Nephron progenitor cell (in vitro differentiated cells): ENCODE measurements around the gene TMEM243.

ENCODE experiments used
- DNase-seq: peaks from one replicate; pipeline ENCODE4 v3.0.0; 2021
- H3K27ac Mint-ChIP-seq: 2 replicates; pipeline ENCODE4 v1.8.0; 2021; ENCODE audit warnings: mild to moderate bottlenecking, moderate library complexity, mixed read lengths
- H3K27me3 Mint-ChIP-seq: 2 replicates; pipeline ENCODE4 v1.8.0; 2021; ENCODE audit warnings: mild to moderate bottlenecking, low read depth, mixed read lengths; ENCODE audit not compliant: poor library complexity
- H3K36me3 Mint-ChIP-seq: 2 replicates; pipeline ENCODE4 v1.8.0; 2021; ENCODE audit warnings: low read depth, mixed read lengths
- H3K4me1 Mint-ChIP-seq: 2 replicates; pipeline ENCODE4 v1.8.0; 2021; ENCODE audit warnings: mixed read lengths
- H3K4me3 Mint-ChIP-seq: 2 replicates; pipeline ENCODE4 v1.8.0; 2021; ENCODE audit warnings: mild to moderate bottlenecking, moderate library complexity, mixed read lengths
- H3K9me3 Mint-ChIP-seq: 2 replicates; pipeline ENCODE4 v1.8.0; 2021; ENCODE audit warnings: mild to moderate bottlenecking, moderate library complexity, mixed read lengths
- TF ChIP-seq, protein P1 (sequence below): fragments of 200-600 bp; sonication (generic); IDR thresholded peaks from 2 replicates; pipeline ENCODE4 v1.5.0; 2021; ENCODE audit warnings: antibody characterized with exemption

Gene TMEM243

GRCh38 chr7:87178320-87178719 lies 41.2 kb downstream of the TMEM243 start:
- TF ChIP-seq, protein P1, sequence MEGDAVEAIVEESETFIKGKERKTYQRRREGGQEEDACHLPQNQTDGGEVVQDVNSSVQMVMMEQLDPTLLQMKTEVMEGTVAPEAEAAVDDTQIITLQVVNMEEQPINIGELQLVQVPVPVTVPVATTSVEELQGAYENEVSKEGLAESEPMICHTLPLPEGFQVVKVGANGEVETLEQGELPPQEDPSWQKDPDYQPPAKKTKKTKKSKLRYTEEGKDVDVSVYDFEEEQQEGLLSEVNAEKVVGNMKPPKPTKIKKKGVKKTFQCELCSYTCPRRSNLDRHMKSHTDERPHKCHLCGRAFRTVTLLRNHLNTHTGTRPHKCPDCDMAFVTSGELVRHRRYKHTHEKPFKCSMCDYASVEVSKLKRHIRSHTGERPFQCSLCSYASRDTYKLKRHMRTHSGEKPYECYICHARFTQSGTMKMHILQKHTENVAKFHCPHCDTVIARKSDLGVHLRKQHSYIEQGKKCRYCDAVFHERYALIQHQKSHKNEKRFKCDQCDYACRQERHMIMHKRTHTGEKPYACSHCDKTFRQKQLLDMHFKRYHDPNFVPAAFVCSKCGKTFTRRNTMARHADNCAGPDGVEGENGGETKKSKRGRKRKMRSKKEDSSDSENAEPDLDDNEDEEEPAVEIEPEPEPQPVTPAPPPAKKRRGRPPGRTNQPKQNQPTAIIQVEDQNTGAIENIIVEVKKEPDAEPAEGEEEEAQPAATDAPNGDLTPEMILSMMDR, result no peak
- Mint-ChIP-seq H3K27ac (no peak overlapping the region), H3K4me1 (no peaks in the 10 kb centered on the region), H3K4me3 (no peak overlapping the region), H3K36me3 (peaks cover 59% of the 10 kb centered on the region), H3K9me3 (no peaks in the 10 kb centered on the region), H3K27me3 (no peaks in the 10 kb centered on the region)
- DNase-seq, result no peak

DNA sequence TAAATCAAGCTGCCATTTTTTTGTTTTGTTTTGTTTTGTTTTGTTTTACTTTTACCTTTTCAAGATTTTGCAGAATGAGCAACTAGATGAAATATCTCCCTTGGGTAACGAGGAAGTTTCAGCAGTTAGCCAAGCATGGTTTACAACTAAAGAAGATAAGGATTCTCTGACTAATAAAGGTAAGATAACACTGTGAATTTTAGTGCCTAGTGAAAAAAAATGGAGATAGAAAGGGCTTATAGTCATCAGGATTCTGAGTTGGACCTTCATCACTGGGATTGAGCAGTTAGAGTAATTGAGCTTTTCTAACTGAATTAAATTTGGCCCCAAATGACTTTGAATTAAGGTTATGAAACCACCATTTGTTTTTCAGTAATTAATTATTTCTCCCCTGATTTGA lies 46.1 kb downstream of the TMEM243 start:
- no peak for DNase-seq
- Mint-ChIP-seq H3K27ac (peak overlapping the region; percentile 81), H3K4me3 (no peak overlapping the region), H3K9me3 (no peaks in the 10 kb centered on the region), H3K36me3 (peaks cover 63% of the 10 kb centered on the region), H3K27me3 (no peaks in the 10 kb centered on the region), H3K4me1 (peaks cover 19% of the 10 kb centered on the region)
- TF ChIP-seq, protein P1, result no peak

DNA sequence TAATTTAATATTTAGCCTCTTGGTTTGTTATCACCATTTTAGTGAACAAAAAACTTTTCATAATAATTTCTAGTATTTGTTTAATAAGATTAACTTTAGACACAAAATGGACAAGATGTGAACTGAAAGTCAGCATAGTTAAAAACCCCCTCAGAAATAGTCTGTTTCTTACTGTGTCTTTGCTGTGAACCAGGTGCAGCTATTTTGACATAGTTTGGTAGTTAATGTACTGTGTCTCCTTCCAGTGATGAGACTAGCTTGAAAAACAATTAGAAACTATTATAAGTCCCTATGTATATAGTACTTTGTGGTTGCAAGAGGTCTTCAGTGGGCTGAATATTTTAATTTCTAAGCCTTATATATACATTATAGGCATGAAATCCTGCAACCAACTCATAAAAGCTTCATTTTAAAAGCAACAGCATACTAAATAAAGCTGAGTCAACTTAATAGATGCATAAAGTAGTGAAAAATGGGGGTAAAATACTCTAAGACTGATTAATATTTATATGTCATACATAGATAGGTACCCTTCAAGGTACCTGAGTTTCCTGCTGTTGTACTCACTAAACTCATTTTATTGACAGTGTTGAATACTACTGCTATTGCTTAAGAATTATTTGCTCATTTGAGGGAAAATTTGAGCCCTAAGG lies 48.1 kb downstream of the TMEM243 start:
- H3K4me3 Mint-ChIP-seq, result no peak overlapping the region
- H3K27ac Mint-ChIP-seq, result no peak overlapping the region
- H3K36me3 Mint-ChIP-seq, result peaks cover 69% of the 10 kb centered on the region
- DNase-seq, result no peak
- TF ChIP-seq, protein P1, result no peak
- no peaks in the 10 kb centered on the region for H3K9me3 Mint-ChIP-seq
- H3K27me3 Mint-ChIP-seq, result no peaks in the 10 kb centered on the region
- H3K4me1 Mint-ChIP-seq, result peaks cover 23% of the 10 kb centered on the region

DNA sequence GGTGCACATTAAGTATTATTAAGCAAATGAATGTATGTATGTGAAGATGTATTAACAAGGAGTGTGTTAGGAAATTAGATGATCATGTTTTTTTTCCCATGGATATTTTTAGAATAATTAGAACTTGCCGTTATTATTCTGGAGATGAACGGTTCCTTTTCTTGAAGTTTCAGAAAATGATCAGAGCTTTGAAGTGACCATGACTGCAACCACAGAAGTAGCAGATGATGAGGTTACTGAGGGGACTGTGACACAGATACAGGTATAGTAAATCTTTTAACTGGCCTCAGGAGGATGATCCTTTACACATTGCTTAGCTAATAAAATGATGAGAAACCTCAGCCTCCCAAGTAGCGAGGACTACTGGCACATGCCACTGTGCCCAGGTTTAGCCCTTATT lies 48.7 kb downstream of the TMEM243 start:
- H3K27ac Mint-ChIP-seq, result no peak overlapping the region
- H3K27me3 Mint-ChIP-seq, result no peaks in the 10 kb centered on the region
- H3K9me3 Mint-ChIP-seq, result no peaks in the 10 kb centered on the region
- H3K4me3 Mint-ChIP-seq, result no peak overlapping the region
- H3K4me1 Mint-ChIP-seq, result peaks cover 23% of the 10 kb centered on the region
- H3K36me3 Mint-ChIP-seq, result peaks cover 71% of the 10 kb centered on the region
- DNase-seq, result no peak
- TF ChIP-seq, protein P1, result no peak

- H3K4me1 Mint-ChIP-seq, result peaks cover 22% of the 10 kb centered on the region
- H3K36me3 Mint-ChIP-seq, result peaks cover 73% of the 10 kb centered on the region
- H3K4me3 Mint-ChIP-seq, result no peak overlapping the region
- H3K27me3 Mint-ChIP-seq, result no peaks in the 10 kb centered on the region
- H3K27ac Mint-ChIP-seq, result no peak overlapping the region
- TF ChIP-seq, protein P1, result no peak
- no peaks in the 10 kb centered on the region for H3K9me3 Mint-ChIP-seq
- no peak for DNase-seq
These were observed 55.1 kb downstream of the TMEM243 start for GRCh38 chr7:87164433-87164832.

DNA sequence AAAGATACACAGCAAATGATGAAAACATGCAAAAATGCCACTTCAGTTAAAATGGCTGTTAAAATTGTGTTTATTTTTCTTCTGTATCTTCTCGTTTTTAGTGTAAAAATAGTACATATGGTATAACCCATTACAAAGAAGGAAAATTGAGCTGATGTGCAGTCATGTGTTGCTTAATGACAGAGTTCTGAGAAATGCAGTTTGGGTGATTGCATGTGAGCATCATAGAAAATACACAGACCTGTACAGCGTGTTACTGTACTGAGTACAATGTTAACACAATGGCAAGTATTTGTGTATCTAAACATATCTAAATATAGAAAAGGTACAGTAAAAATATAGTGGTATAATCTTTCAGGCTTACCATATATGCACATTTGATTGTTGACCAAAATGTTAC lies 60.0 kb downstream of the TMEM243 start:
- no peak for DNase-seq
- no peak overlapping the region for H3K4me3 Mint-ChIP-seq
- no peaks in the 10 kb centered on the region for H3K9me3 Mint-ChIP-seq
- H3K4me1 Mint-ChIP-seq, result peaks cover 35% of the 10 kb centered on the region
- TF ChIP-seq, protein P1, result no peak
- H3K27me3 Mint-ChIP-seq, result no peaks in the 10 kb centered on the region
- H3K27ac Mint-ChIP-seq, result no peak overlapping the region
- H3K36me3 Mint-ChIP-seq, result peaks cover 28% of the 10 kb centered on the region
